Measurements from ENCODE around the gene ACCS. TPM values are rescaled to one million over a fixed set of nuclear protein-coding genes. Genes with fewer than 3 reads are reported as not detected.

ACCS gene
- total and polyA plus RNA-seq, 4 donors = 6.4 to 66.9 (median 28.1) TPM

GRCh38 chr11:44083433-44083832, 17.4 kb downstream of the ACCS start:
- Histone ChIP-seq H3K27ac (ENCODE audit: low read depth in 1 of 2, low read length in 1 of 2) (no peak overlapping the region), H3K9me3 (ENCODE audit: control insufficient read depth in 4 of 4, insufficient read depth in 3 of 4, low read length in 3 of 4) (no peaks in the 10 kb centered on the region), H3K36me3 (ENCODE audit: control insufficient read depth in 4 of 4, insufficient read depth in 4 of 4, low read length in 4 of 4) (peaks cover 0 to 17% (median 5%) of the 10 kb centered on the region in 4 donors), H3K27me3 (ENCODE audit: control insufficient read depth in 3 of 3, insufficient read depth in 3 of 3, low read length in 2 of 3) (no peaks in the 10 kb centered on the region), H3K9ac (ENCODE audit: insufficient read depth in 1 of 2, low read length in 2 of 2) (no peak overlapping the region), H3K4me3 (no peak overlapping the region), H3K4me1 (ENCODE audit: control insufficient read depth in 5 of 5, insufficient read depth in 5 of 5, low read length in 5 of 5) (no peaks in the 10 kb centered on the region)
- WGBS, 2 donors = 93 to 97% methylated on average over 10 of the region's 10 CpGs
- DNase-seq (no peak), ATAC-seq (ENCODE audit: insufficient read depth, low FRiP score) (no peak)
- no peak for TF ChIP-seq CTCF (IDR thresholded peaks at IDR 0.05; ENCODE audit: control extremely low read depth, extremely low read depth)

GRCh38 chr11:44083906-44084305, 17.8 kb downstream of the ACCS start:
- peaks cover 0 to 17% (median 5%) of the 10 kb centered on the region in 4 donors for H3K36me3 ChIP-seq (ENCODE audit: control insufficient read depth in 4 of 4, insufficient read depth in 4 of 4, low read length in 4 of 4)
- H3K4me3 ChIP-seq = no peak overlapping the region
- H3K9me3 ChIP-seq (ENCODE audit: control insufficient read depth in 4 of 4, insufficient read depth in 3 of 4, low read length in 3 of 4) = no peaks in the 10 kb centered on the region
- DNase-seq (no peak), ATAC-seq (ENCODE audit: insufficient read depth, low FRiP score) (no peak)
- H3K27me3 ChIP-seq (ENCODE audit: control insufficient read depth in 3 of 3, insufficient read depth in 3 of 3, low read length in 2 of 3) = no peaks in the 10 kb centered on the region
- no peak overlapping the region for H3K9ac ChIP-seq (ENCODE audit: insufficient read depth in 1 of 2, low read length in 2 of 2)
- no peaks in the 10 kb centered on the region for H3K4me1 ChIP-seq (ENCODE audit: control insufficient read depth in 5 of 5, insufficient read depth in 5 of 5, low read length in 5 of 5)
- 81 to 83% methylated on average over 5 of the region's 5 CpGs for WGBS, 2 donors
- no peak overlapping the region for H3K27ac ChIP-seq (ENCODE audit: low read depth in 1 of 2, low read length in 1 of 2)
- no peak for TF ChIP-seq CTCF (IDR thresholded peaks at IDR 0.05; ENCODE audit: control extremely low read depth, extremely low read depth)

GRCh38 chr11:44085330-44085729, 19.3 kb downstream of the ACCS start:
- no peak for DNase-seq
- ATAC-seq (ENCODE audit: insufficient read depth, low FRiP score) = no peak
- Histone ChIP-seq H3K9ac (ENCODE audit: insufficient read depth in 1 of 2, low read length in 2 of 2) (no peak overlapping the region), H3K27ac (ENCODE audit: low read depth in 1 of 2, low read length in 1 of 2) (no peak overlapping the region), H3K4me3 (no peak overlapping the region), H3K36me3 (ENCODE audit: control insufficient read depth in 4 of 4, insufficient read depth in 4 of 4, low read length in 4 of 4) (peaks cover 0 to 11% (median 5%) of the 10 kb centered on the region in 4 donors), H3K4me1 (ENCODE audit: control insufficient read depth in 5 of 5, insufficient read depth in 5 of 5, low read length in 5 of 5) (no peaks in the 10 kb centered on the region), H3K9me3 (ENCODE audit: control insufficient read depth in 4 of 4, insufficient read depth in 3 of 4, low read length in 3 of 4) (no peaks in the 10 kb centered on the region), H3K27me3 (ENCODE audit: control insufficient read depth in 3 of 3, insufficient read depth in 3 of 3, low read length in 2 of 3) (no peaks in the 10 kb centered on the region)
- WGBS, 2 donors = 98 to 100% methylated on average over 1 of the region's 1 CpG
- no peak for TF ChIP-seq CTCF (IDR thresholded peaks at IDR 0.05; ENCODE audit: control extremely low read depth, extremely low read depth)

- DNase-seq (no peak), ATAC-seq (ENCODE audit: insufficient read depth, low FRiP score) (no peak)
- Histone ChIP-seq H3K36me3 (ENCODE audit: control insufficient read depth in 4 of 4, insufficient read depth in 4 of 4, low read length in 4 of 4) (peaks cover 0 to 4% (median under 1%) of the 10 kb centered on the region in 4 donors), H3K9me3 (ENCODE audit: control insufficient read depth in 4 of 4, insufficient read depth in 3 of 4, low read length in 3 of 4) (no peaks in the 10 kb centered on the region), H3K27me3 (ENCODE audit: control insufficient read depth in 3 of 3, insufficient read depth in 3 of 3, low read length in 2 of 3) (no peaks in the 10 kb centered on the region), H3K4me1 (ENCODE audit: control insufficient read depth in 5 of 5, insufficient read depth in 5 of 5, low read length in 5 of 5) (no peaks in the 10 kb centered on the region), H3K9ac (ENCODE audit: insufficient read depth in 1 of 2, low read length in 2 of 2) (no peak overlapping the region), H3K4me3 (no peak overlapping the region), H3K27ac (ENCODE audit: low read depth in 1 of 2, low read length in 1 of 2) (no peak overlapping the region)
- TF ChIP-seq CTCF (IDR thresholded peaks at IDR 0.05; ENCODE audit: control extremely low read depth, extremely low read depth) = no peak
- WGBS, 2 donors = 35 to 79% methylated on average over 4 of the region's 4 CpGs
These were observed 22.3 kb downstream of the ACCS start for GRCh38 chr11:44088377-44088776.
